GM12878 (cell line): Measurements from ENCODE around the gene CLIP1.

Source experiments
- FOS ChIP-seq: IDR thresholded peaks from 3 replicates; pipeline ENCODE4 v1.6.1; 2011; ENCODE audit warnings: borderline replicate concordance; ENCODE audit not compliant: insufficient read length; ENCODE audit errors: extremely low read depth
- POLR2A ChIP-seq: IDR thresholded peaks from 2 replicates; pipeline ENCODE4 v1.6.1; 2011; ENCODE audit warnings: low read depth, mild to moderate bottlenecking, low read length
- TARDBP ChIP-seq: IDR thresholded peaks from 2 replicates; pipeline ENCODE4 v1.6.1; 2016; ENCODE audit warnings: borderline replicate concordance

DNA sequence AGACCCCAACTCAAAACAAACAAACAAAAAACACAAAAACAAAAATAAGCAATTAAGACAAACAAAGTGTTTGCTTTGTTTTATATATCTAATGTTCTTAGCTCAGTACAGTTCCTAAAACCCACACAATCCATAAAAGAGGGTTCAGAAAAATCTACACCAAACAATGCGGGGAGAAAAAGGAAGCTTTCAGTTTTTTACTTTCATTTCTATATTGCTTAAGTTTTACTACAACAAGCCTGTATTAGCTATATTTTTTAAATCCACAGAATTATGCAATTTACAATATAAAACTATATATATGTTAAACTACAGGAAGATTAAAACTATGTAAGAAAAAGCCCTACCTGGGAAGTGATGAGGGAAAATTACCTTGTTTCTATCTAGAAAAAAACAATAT lies 41.4 kb downstream of the CLIP1 start:
- no peak for TF ChIP-seq POLR2A
- no peak for TF ChIP-seq FOS
- TF ChIP-seq TARDBP: no peak
